Erythroblast (primary cell): Measurements from ENCODE around the gene JADE2.
"Not testable (repeated sequence)": the region's sequence is repeated elsewhere in the genome, so short reads cannot be mapped to it uniquely, and the experiment has no call there.

Experiments used
- DNase-seq, 2 experiments: peaks; one replicate each; lab custom pipeline; 2025; lab: John Stamatoyannopoulos, UW
- GATA1 ChIP-seq: IDR thresholded peaks from 2 replicates; pipeline ENCODE4 v1.6.1; 2011; ENCODE audit warnings: low read depth, mild to moderate bottlenecking, control low read depth, low read length, moderate library complexity
- POLR2A ChIP-seq: IDR thresholded peaks from 2 replicates; pipeline ENCODE4 v1.6.1; 2011; ENCODE audit warnings: mild to moderate bottlenecking, low read length

JADE2 gene

GRCh38 chr5:134545070-134545868, 19.8 kb downstream of the JADE2 start:
- no peak for TF ChIP-seq POLR2A
- no peak for TF ChIP-seq GATA1

GRCh38 chr5:134547066-134547465, 21.6 kb downstream of the JADE2 start:
- TF ChIP-seq GATA1 (no peak), POLR2A (no peak)
- DNase-seq: no peak

More at GRCh38 chr5:134545070-134545868, 19.8 kb downstream of the JADE2 start:
- DNase-seq: no peak

- TF ChIP-seq GATA1 (no peak), POLR2A (no peak)
- DNase-seq: no peak
These were observed 22.1 kb downstream of the JADE2 start for GRCh38 chr5:134547579-134547978.

- no peak for TF ChIP-seq POLR2A
- no peak for TF ChIP-seq GATA1
- DNase-seq: no peak
These were observed 22.7 kb downstream of the JADE2 start for GRCh38 chr5:134547999-134548658.

GRCh38 chr5:134549714-134550113, 24.2 kb downstream of the JADE2 start:
- DNase-seq: no peak

GRCh38 chr5:134550271-134551214, 25.1 kb downstream of the JADE2 start:
- no peak for TF ChIP-seq GATA1
- TF ChIP-seq POLR2A: no peak
- no peak for DNase-seq

More at GRCh38 chr5:134549714-134550113, 24.2 kb downstream of the JADE2 start:
- TF ChIP-seq POLR2A (no peak), GATA1 (no peak)

GRCh38 chr5:134551901-134552300, 26.4 kb downstream of the JADE2 start:
- DNase-seq: no peak
- TF ChIP-seq GATA1: no peak
- no peak for TF ChIP-seq POLR2A

- DNase-seq: no peak
- no peak for TF ChIP-seq GATA1
- no peak for TF ChIP-seq POLR2A
These were observed 26.8 kb downstream of the JADE2 start for GRCh38 chr5:134552301-134552700.

GRCh38 chr5:134552716-134553115, 27.2 kb downstream of the JADE2 start:
- not testable (repeated sequence) for DNase-seq

GRCh38 chr5:134553821-134554267, 28.4 kb downstream of the JADE2 start:
- DNase-seq: no peak
- no peak for TF ChIP-seq GATA1
- TF ChIP-seq POLR2A: no peak

GRCh38 chr5:134554319-134555222, 29.1 kb downstream of the JADE2 start:
- no peak for TF ChIP-seq GATA1
- no peak for TF ChIP-seq POLR2A
- no peak for DNase-seq

GRCh38 chr5:134555223-134555889, 29.9 kb downstream of the JADE2 start:
- TF ChIP-seq GATA1: no peak
- no peak for TF ChIP-seq POLR2A
- no peak for DNase-seq
